Cardiac muscle cell (in vitro differentiated cells and primary cell): ENCODE data around the gene KRT1. TPM values are rescaled to one million over a fixed set of nuclear protein-coding genes. Genes with fewer than 3 reads are reported as not detected.

Experiments
- DNase-seq, 2 donors: peaks; one replicate each; pipeline versions ENCODE4 v3.0.0 to v3.0.0-alpha.2; 2010 to 2017; ENCODE audit warnings: low read depth in 1 of 2, low spot score in 1 of 2
- H3K27ac ChIP-seq: fragments of 200-600 bp; sonication (generic); 2 replicates; pipeline ENCODE4 v1.5.1; 2016
- H3K27me3 ChIP-seq: fragments of 200-600 bp; sonication (generic); 2 replicates; pipeline ENCODE4 v1.6.0; 2016; ENCODE audit warnings: control low read depth
- H3K36me3 ChIP-seq: fragments of 200-600 bp; sonication (generic); 2 replicates; pipeline ENCODE4 v1.5.1; 2016; ENCODE audit warnings: control low read depth
- H3K4me1 ChIP-seq: fragments of 200-600 bp; sonication (generic); 2 replicates; pipeline ENCODE4 v1.8.1; 2017; ENCODE audit warnings: low read depth, mild to moderate bottlenecking, mixed run types
- H3K4me3 ChIP-seq: fragments of 200-600 bp; sonication (generic); 2 replicates; pipeline ENCODE4 v1.5.1; 2016; ENCODE audit warnings: mild to moderate bottlenecking
- H3K9me3 ChIP-seq: fragments of 200-600 bp; sonication (generic); 2 replicates; pipeline ENCODE4 v1.5.1; 2017; ENCODE audit warnings: low read depth, mild to moderate bottlenecking, control low read depth
- polyA plus RNA-seq: library from polyadenylated mRNA; unstranded; fragments of >200 nt; fragmentation: Nextera tagmentation; extraction: Ambion mirVana; gene quantifications from 2 replicates; pipeline ENCODE4 v1.2.1, GENCODE V29; 2016
- total RNA-seq: library from RNA; depleted of rRNA; stranded (reverse); fragments of >200 nt; gene quantifications from 2 replicates; pipeline ENCODE4 v1.2.3, GENCODE V29; 2016
- TF ChIP-seq, protein P1 (sequence below): IDR thresholded peaks from 2 replicates; pipeline ENCODE4 v1.5.1; 2012; ENCODE audit warnings: low read depth, mild to moderate bottlenecking, low read length

KRT1 gene
- total and polyA plus RNA-seq, 2 experiments from 2014 or later, result not detected

DNA sequence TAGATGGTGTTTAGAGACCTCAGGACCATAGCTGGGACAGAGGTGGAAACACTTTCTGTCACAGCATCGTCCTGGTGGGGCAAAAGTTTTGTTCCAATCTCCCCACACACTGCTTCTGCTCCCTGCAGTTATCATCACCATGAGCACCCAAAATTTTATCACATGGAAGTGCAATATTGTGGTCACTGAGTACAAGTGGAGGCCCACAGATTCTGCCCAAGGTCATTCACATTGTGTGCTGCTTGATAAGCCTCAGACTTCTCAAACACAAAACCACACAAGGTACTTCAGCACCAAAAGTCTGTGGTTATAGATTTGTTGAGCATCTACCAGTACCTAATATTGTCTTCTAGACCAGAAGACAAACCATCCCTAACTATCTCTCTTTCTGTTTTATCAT is 23.7 kb upstream of the KRT1 start:
- Histone ChIP-seq H3K27ac (no peak overlapping the region), H3K27me3 (peaks cover 4% of the 10 kb centered on the region), H3K36me3 (no peaks in the 10 kb centered on the region), H3K4me1 (peaks cover 15% of the 10 kb centered on the region), H3K9me3 (no peaks in the 10 kb centered on the region), H3K4me3 (no peak overlapping the region)
- TF ChIP-seq, protein P1, sequence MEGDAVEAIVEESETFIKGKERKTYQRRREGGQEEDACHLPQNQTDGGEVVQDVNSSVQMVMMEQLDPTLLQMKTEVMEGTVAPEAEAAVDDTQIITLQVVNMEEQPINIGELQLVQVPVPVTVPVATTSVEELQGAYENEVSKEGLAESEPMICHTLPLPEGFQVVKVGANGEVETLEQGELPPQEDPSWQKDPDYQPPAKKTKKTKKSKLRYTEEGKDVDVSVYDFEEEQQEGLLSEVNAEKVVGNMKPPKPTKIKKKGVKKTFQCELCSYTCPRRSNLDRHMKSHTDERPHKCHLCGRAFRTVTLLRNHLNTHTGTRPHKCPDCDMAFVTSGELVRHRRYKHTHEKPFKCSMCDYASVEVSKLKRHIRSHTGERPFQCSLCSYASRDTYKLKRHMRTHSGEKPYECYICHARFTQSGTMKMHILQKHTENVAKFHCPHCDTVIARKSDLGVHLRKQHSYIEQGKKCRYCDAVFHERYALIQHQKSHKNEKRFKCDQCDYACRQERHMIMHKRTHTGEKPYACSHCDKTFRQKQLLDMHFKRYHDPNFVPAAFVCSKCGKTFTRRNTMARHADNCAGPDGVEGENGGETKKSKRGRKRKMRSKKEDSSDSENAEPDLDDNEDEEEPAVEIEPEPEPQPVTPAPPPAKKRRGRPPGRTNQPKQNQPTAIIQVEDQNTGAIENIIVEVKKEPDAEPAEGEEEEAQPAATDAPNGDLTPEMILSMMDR, result no peak
- DNase-seq, result no peak

DNA sequence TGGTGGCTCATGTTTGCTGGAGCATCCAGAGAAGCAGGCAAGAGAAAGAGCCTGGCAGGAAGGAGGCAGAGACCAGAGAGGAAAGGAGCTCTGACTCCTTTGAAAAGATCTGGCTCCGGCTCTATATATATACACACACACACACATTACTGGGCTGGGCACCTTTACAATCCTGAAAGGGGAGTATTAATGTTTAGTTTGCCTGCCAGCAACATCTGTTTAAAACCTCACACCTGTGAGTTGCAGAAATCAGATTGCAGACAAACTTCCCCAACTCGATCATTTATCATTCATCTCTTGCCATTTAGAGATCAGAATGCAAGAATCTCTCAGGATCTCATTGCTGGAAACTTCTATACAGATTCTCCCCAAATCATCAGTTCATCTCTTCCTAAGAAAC is 23.2 kb upstream of the KRT1 start, which contains the start of gene KRT77:
KRT77 (minus strand) TSS at position 101 of the 400 bp plus-strand sequence; CDS start at position 11, 90 bp downstream.
- TF ChIP-seq, protein P1, result no peak
- no peak for DNase-seq

DNA sequence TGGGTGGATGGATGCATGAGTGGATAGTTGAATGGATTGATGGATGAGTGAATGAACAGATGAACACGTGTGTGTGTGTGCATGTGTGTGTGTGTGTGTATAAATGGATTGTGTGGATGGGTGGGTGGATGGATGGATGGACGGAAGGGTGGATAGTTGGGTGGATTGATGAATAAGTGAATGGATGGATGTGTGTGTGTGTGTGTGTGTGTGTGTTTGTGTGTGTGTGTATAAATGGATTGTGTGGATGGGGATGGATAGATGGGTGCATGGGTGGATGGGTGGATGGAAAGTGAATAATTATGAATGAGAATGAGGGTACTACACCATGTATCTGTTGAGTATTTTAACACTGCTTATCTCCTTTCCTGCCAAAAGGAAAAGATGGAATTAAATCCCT is 22.1 kb upstream of the KRT1 start:
- no peak for DNase-seq
- Histone ChIP-seq H3K4me1 (peaks cover 24% of the 10 kb centered on the region), H3K36me3 (no peaks in the 10 kb centered on the region), H3K9me3 (no peaks in the 10 kb centered on the region), H3K27me3 (peaks cover 4% of the 10 kb centered on the region), H3K4me3 (no peak overlapping the region), H3K27ac (no peak overlapping the region)
- TF ChIP-seq, protein P1, result no peak

More for the DNA sequence above, 23.2 kb upstream of the KRT1 start, which contains the start of gene KRT77:
- no peak within 1 kb of the TSS for H3K27ac ChIP-seq
- no peaks in the 10 kb centered on the region for H3K9me3 ChIP-seq
- H3K4me3 ChIP-seq, result no peak within 1 kb of the TSS
- H3K4me1 ChIP-seq, result peaks cover 19% of the 10 kb centered on the region
- peaks cover 4% of the 10 kb centered on the region for H3K27me3 ChIP-seq
- H3K36me3 ChIP-seq, result no peaks in the 10 kb centered on the region

DNA sequence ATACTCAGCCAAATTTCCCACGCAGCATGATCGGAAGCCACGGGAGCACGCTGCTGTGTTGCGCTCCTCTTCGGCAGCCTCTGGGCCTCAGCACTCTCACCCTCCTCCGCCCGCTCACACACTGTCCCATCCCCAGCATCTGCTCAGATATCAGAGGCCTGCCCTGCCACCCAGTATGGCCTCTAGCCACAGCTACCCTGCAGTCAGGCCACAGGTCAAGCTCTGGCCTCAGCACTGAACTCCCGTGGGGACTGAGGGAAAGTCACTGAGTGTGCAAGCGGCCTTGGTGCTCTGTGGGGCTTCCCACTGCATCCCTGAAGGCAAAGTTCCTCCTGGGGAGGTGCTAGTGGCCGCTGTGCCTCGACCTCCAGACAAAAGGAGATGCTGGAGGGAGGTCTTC is 21.1 kb upstream of the KRT1 start:
- Histone ChIP-seq H3K27ac (no peak overlapping the region), H3K27me3 (peaks cover 4% of the 10 kb centered on the region), H3K4me1 (peaks cover 24% of the 10 kb centered on the region), H3K36me3 (no peaks in the 10 kb centered on the region), H3K9me3 (no peaks in the 10 kb centered on the region), H3K4me3 (no peak overlapping the region)
- TF ChIP-seq, protein P1, result no peak
- no peak for DNase-seq

DNA sequence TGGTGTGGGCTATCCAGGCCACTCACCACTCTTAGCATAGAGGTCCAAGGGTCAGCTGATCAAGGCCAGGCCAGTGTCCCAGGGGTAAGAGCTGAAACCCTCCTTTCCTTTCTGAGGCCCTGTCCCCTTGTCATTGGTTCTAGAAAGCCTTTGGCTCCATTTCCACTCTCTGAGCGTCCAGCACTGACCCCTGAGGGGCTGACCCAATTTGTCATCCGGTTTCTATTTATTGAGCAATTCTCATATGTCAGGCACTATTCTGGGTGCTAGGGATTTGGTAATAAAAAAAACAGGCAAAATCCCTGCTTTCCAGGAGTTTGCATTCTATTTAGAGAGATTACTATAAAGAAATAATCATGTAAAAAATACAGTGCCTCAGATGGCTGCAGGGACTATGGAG is 19.8 kb upstream of the KRT1 start:
- Histone ChIP-seq H3K4me3 (no peak overlapping the region), H3K9me3 (no peaks in the 10 kb centered on the region), H3K27ac (no peak overlapping the region), H3K27me3 (peaks cover 4% of the 10 kb centered on the region), H3K4me1 (peaks cover 24% of the 10 kb centered on the region), H3K36me3 (no peaks in the 10 kb centered on the region)
- DNase-seq, result no peak
- TF ChIP-seq, protein P1, result no peak

DNA sequence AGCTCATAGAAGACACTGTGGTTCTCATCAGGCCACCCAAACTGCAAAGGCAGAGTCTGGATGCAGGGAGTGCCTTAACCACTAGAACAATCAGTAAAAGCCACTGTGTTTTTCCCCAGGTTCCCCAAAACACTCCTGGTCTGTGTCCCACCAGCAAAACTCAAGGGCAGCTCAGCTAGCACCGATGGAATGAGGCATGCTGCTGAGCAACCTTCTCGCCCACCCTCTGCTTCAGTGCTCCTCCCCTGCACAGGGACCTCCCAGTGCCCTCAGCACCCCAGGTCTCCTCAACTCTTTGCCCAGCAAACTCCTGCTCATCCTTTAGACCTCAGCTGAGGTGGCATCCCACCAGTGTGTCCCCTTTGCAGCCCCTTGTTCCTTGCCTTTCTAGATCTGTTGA is 19.2 kb upstream of the KRT1 start:
- TF ChIP-seq, protein P1, result no peak
- no peak for DNase-seq
- H3K4me1 ChIP-seq, result peaks cover 24% of the 10 kb centered on the region

More for the DNA sequence above, 19.2 kb upstream of the KRT1 start:
- no peaks in the 10 kb centered on the region for H3K36me3 ChIP-seq
- no peak overlapping the region for H3K4me3 ChIP-seq
- H3K27ac ChIP-seq, result peak overlapping the region; percentile 87
- H3K9me3 ChIP-seq, result no peaks in the 10 kb centered on the region
- peaks cover 4% of the 10 kb centered on the region for H3K27me3 ChIP-seq
